CD4-positive, alpha-beta memory T cell (primary cell): ENCODE measurements around the gene SH2D2A. TPM values are rescaled to one million over a fixed set of nuclear protein-coding genes. Genes with fewer than 3 reads are reported as not detected.

ENCODE experiments used
- CTCF ChIA-PET: fragments of 350-600 bp; sonication (Branson Sonifier 250); formaldehyde crosslinking; loops from one replicate; lab custom pipeline; 2021; ENCODE audit warnings: inconsistent platforms; ENCODE audit not compliant: partially characterized antibody; lab: Charles Lee
- POLR2A ChIA-PET: fragments of 350-600 bp; sonication (Branson Sonifier 250); formaldehyde crosslinking; loops from one replicate; lab custom pipeline; 2021; ENCODE audit not compliant: partially characterized antibody; lab: Charles Lee
- DNase-seq, 5 donors: peaks; one replicate each; pipeline versions ENCODE4 v3.0.0 to v3.0.0-alpha.2; 2020 to 2022; ENCODE audit warnings: mixed read lengths in 1 of 5
- H3K27ac ChIP-seq: one replicate; pipeline ENCODE4 v1.7.0; 2013; ENCODE audit warnings: low read depth, low read length
- H3K27me3 ChIP-seq: 2 replicates; pipeline ENCODE4 v1.7.0; 2013; ENCODE audit warnings: mild to moderate bottlenecking, low read length, moderate library complexity; ENCODE audit not compliant: insufficient read depth
- H3K36me3 ChIP-seq: 2 replicates; pipeline ENCODE4 v1.7.0; 2013; ENCODE audit warnings: mild to moderate bottlenecking, low read length, moderate library complexity; ENCODE audit not compliant: insufficient read depth
- H3K4me1 ChIP-seq: 2 replicates; pipeline ENCODE4 v1.7.0; 2013; ENCODE audit warnings: mild to moderate bottlenecking, low read length, moderate library complexity; ENCODE audit not compliant: insufficient read depth
- H3K4me3 ChIP-seq, 2 donors: one replicate each; pipeline ENCODE4 v1.7.0; 2013; ENCODE audit warnings: low read length in 2 of 2, mild to moderate bottlenecking in 1 of 2
- H3K9me3 ChIP-seq, 2 donors: one replicate each; pipeline ENCODE4 v1.7.0; 2013; ENCODE audit warnings: low read length in 2 of 2, control low read depth in 1 of 2; ENCODE audit not compliant: control insufficient read depth in 1 of 2
- H3K27ac Mint-ChIP-seq, 7 donors: one replicate each; pipeline ENCODE4 v1.8.0; 2020 to 2021; ENCODE audit warnings: mixed read lengths in 7 of 7, mild to moderate bottlenecking in 6 of 7, inconsistent platforms in 3 of 7, moderate library complexity in 3 of 7
- H3K27me3 Mint-ChIP-seq, 2 donors: one replicate each; pipeline ENCODE4 v1.8.0; 2020 to 2021; ENCODE audit warnings: mixed read lengths in 2 of 2
- H3K36me3 Mint-ChIP-seq, 2 donors: one replicate each; pipeline ENCODE4 v1.8.0; 2020 to 2021; ENCODE audit warnings: mixed read lengths in 2 of 2, inconsistent platforms in 1 of 2, mild to moderate bottlenecking in 1 of 2
- H3K4me1 Mint-ChIP-seq, 4 donors: one replicate each; pipeline ENCODE4 v1.8.0; 2020 to 2021; ENCODE audit warnings: mixed read lengths in 4 of 4, mild to moderate bottlenecking in 1 of 4
- H3K4me3 Mint-ChIP-seq, 8 donors: one replicate each; pipeline ENCODE4 v1.8.0; 2020 to 2021; ENCODE audit warnings: mixed read lengths in 8 of 8, mild to moderate bottlenecking in 7 of 8, moderate library complexity in 6 of 8, inconsistent platforms in 3 of 8
- H3K9me3 Mint-ChIP-seq, 8 donors: one replicate each; pipeline ENCODE4 v1.8.0; 2020 to 2021; ENCODE audit warnings: mixed read lengths in 8 of 8, mild to moderate bottlenecking in 5 of 8, inconsistent platforms in 3 of 8, moderate library complexity in 1 of 8
- intact Hi-C: fragments of 100-400 bp; cut with micrococcal nuclease; formaldehyde crosslinking; loops from one replicate; pipeline ENCODE4 v1.15.1; 2023
- polyA plus RNA-seq, 2 donors: library from polyadenylated mRNA; unstranded; fragments of 300-500 nt; fragmentation: Illumina TruSeq; gene quantifications; one replicate each; pipeline ENCODE4 v1.2.3, GENCODE V29; 2021
- total RNA-seq, 2 experiments: library from RNA; stranded (reverse); gene quantifications; one replicate each; pipeline ENCODE4 v1.2.3, GENCODE V29; 2021

SH2D2A gene
- total and polyA plus RNA-seq, 4 experiments from 2014 or later = 29.1 to 63.6 (median 54.5) TPM

GRCh38 chr1:156858555-156858956, 41.9 kb upstream of the SH2D2A start:
- peak overlapping the region in 4 of 8 donors; percentile 49 to 76 (median 60) for H3K4me3 Mint-ChIP-seq
- H3K27me3 ChIP-seq = peaks cover 16% of the 10 kb centered on the region
- no peak overlapping the region for H3K27ac ChIP-seq
- peaks cover 0 to 1% (median 0%) of the 10 kb centered on the region in 8 donors for H3K9me3 Mint-ChIP-seq
- peaks cover 8 to 41% (median 26%) of the 10 kb centered on the region in 4 donors for H3K4me1 Mint-ChIP-seq
- no peak overlapping the region for H3K4me3 ChIP-seq
- DNase-seq = no peak
- no peaks in the 10 kb centered on the region for H3K9me3 ChIP-seq
- H3K27me3 Mint-ChIP-seq = peaks cover 18 to 28% of the 10 kb centered on the region in 2 donors
- intact Hi-C loops = no loop called here
- peaks cover 0 to 3% of the 10 kb centered on the region in 2 donors for H3K36me3 Mint-ChIP-seq
- CTCF ChIA-PET = interaction anchor here (0.9 to 10.1 kb wide), 12 partner anchors 9 to 168 kb away, joined by 3 to 344 read pairs (median 32); partner anchors contain the start of genes ISG20L2, METTL25B and SH2D2A
- POLR2A ChIA-PET = interaction anchor here (3.5 to 4.8 kb wide), 2 partner anchors 20 to 59 kb away, joined by 19 to 66 read pairs; no protein-coding TSS in a partner anchor
- peaks cover 21% of the 10 kb centered on the region for H3K4me1 ChIP-seq
- H3K27ac Mint-ChIP-seq = peak overlapping the region in 1 of 7 donors; percentile 62
- H3K36me3 ChIP-seq = no peaks in the 10 kb centered on the region

- H3K9me3 ChIP-seq = no peaks in the 10 kb centered on the region
- Mint-ChIP-seq H3K4me1 (peaks cover 6 to 33% (median 21%) of the 10 kb centered on the region in 4 donors), H3K9me3 (peaks cover 0 to 1% (median 0%) of the 10 kb centered on the region in 8 donors), H3K36me3 (no peaks in the 10 kb centered on the region), H3K4me3 (no peak overlapping the region), H3K27me3 (peaks cover 10 to 22% of the 10 kb centered on the region in 2 donors), H3K27ac (peak overlapping the region in 1 of 7 donors; percentile 2)
- H3K27me3 ChIP-seq = peaks cover 12% of the 10 kb centered on the region
- H3K4me1 ChIP-seq = peaks cover 21% of the 10 kb centered on the region
- H3K4me3 ChIP-seq = no peak overlapping the region
- H3K27ac ChIP-seq = no peak overlapping the region
- DNase-seq = no peak
- ChIA-PET POLR2A (interaction anchor here (0.6 to 4.8 kb wide), 2 partner anchors 58 to 237 kb away, joined by 4 to 66 read pairs; no protein-coding TSS in a partner anchor), CTCF (interaction anchor here (0.9 to 10.1 kb wide), 10 partner anchors 8 to 167 kb away, joined by 3 to 344 read pairs (median 8); partner anchors contain the start of genes ISG20L2 and METTL25B)
- H3K36me3 ChIP-seq = no peaks in the 10 kb centered on the region
- intact Hi-C loops = no loop called here
Observed at GRCh38 chr1:156857532-156857931, 40.9 kb upstream of the SH2D2A start.

GRCh38 chr1:156856282-156856785, 39.7 kb upstream of the SH2D2A start:
- H3K27me3 ChIP-seq = no peaks in the 10 kb centered on the region
- no peak overlapping the region for H3K4me3 ChIP-seq
- POLR2A ChIA-PET = interaction anchor here (1.1 kb wide), 1 partner anchor 108 kb away, joined by 3 read pairs; no protein-coding TSS in a partner anchor
- no peaks in the 10 kb centered on the region for H3K36me3 Mint-ChIP-seq
- H3K27ac Mint-ChIP-seq = peak overlapping the region in 1 of 7 donors; percentile 48
- no peak for DNase-seq
- peaks cover 0 to 1% (median 0%) of the 10 kb centered on the region in 8 donors for H3K9me3 Mint-ChIP-seq
- CTCF ChIA-PET = interaction anchor here (0.9 to 10.1 kb wide), 8 partner anchors 17 to 166 kb away, joined by 3 to 344 read pairs (median 27); partner anchors contain the start of genes ISG20L2 and METTL25B
- no peak overlapping the region for H3K27ac ChIP-seq
- no peaks in the 10 kb centered on the region for H3K36me3 ChIP-seq
- H3K27me3 Mint-ChIP-seq = peaks cover 2 to 14% of the 10 kb centered on the region in 2 donors
- peaks cover 6 to 25% (median 17%) of the 10 kb centered on the region in 4 donors for H3K4me1 Mint-ChIP-seq
- H3K4me1 ChIP-seq = peaks cover 21% of the 10 kb centered on the region
- no peak overlapping the region for H3K4me3 Mint-ChIP-seq
- no peaks in the 10 kb centered on the region for H3K9me3 ChIP-seq
- intact Hi-C loops = no loop called here

- H3K27ac Mint-ChIP-seq = peak overlapping the region in 2 of 7 donors; percentile 50 to 71
- H3K9me3 Mint-ChIP-seq = peaks cover 0 to 1% (median 0%) of the 10 kb centered on the region in 8 donors
- H3K27me3 Mint-ChIP-seq = peaks cover 0 to 10% of the 10 kb centered on the region in 2 donors
- intact Hi-C loops = no loop called here
- CTCF ChIA-PET = interaction anchor here (0.7 to 10.1 kb wide), 3 partner anchors 17 to 128 kb away, joined by 3 to 118 read pairs (median 24); partner anchors contain the start of genes ISG20L2 and METTL25B
- Histone ChIP-seq H3K27ac (no peak overlapping the region), H3K9me3 (no peaks in the 10 kb centered on the region), H3K36me3 (no peaks in the 10 kb centered on the region), H3K4me1 (peaks cover 5% of the 10 kb centered on the region), H3K4me3 (no peak overlapping the region), H3K27me3 (no peaks in the 10 kb centered on the region)
- POLR2A ChIA-PET = no interaction called here
- H3K4me3 Mint-ChIP-seq = no peak overlapping the region
- H3K4me1 Mint-ChIP-seq = peaks cover 2 to 16% (median 8%) of the 10 kb centered on the region in 4 donors
- no peaks in the 10 kb centered on the region for H3K36me3 Mint-ChIP-seq
- DNase-seq = no peak
Observed at GRCh38 chr1:156854634-156855033, 38.0 kb upstream of the SH2D2A start.

GRCh38 chr1:156853761-156854160, 37.1 kb upstream of the SH2D2A start:
- no peak for DNase-seq
- Mint-ChIP-seq H3K4me1 (peaks cover 4 to 17% (median 11%) of the 10 kb centered on the region in 4 donors), H3K9me3 (peaks cover 0 to 1% (median 0%) of the 10 kb centered on the region in 8 donors), H3K27ac (no peak overlapping the region), H3K27me3 (peaks cover 2 to 10% of the 10 kb centered on the region in 2 donors), H3K4me3 (no peak overlapping the region), H3K36me3 (no peaks in the 10 kb centered on the region)
- intact Hi-C loops = no loop called here
- ChIA-PET CTCF (interaction anchor here (0.9 to 4.8 kb wide), 4 partner anchors 9 to 174 kb away, joined by 3 to 24 read pairs (median 5); no protein-coding TSS in a partner anchor), POLR2A (no interaction called here)
- no peak overlapping the region for H3K27ac ChIP-seq
- no peak overlapping the region for H3K4me3 ChIP-seq
- H3K36me3 ChIP-seq = no peaks in the 10 kb centered on the region
- no peaks in the 10 kb centered on the region for H3K27me3 ChIP-seq
- peaks cover 4% of the 10 kb centered on the region for H3K4me1 ChIP-seq
- no peaks in the 10 kb centered on the region for H3K9me3 ChIP-seq

GRCh38 chr1:156852418-156852874, 35.8 kb upstream of the SH2D2A start:
- Mint-ChIP-seq H3K4me3 (no peak overlapping the region), H3K9me3 (peaks cover 0 to 1% (median 0%) of the 10 kb centered on the region in 8 donors), H3K36me3 (no peaks in the 10 kb centered on the region), H3K27me3 (peaks cover 2 to 4% of the 10 kb centered on the region in 2 donors), H3K4me1 (peaks cover 2 to 18% (median 14%) of the 10 kb centered on the region in 4 donors), H3K27ac (no peak overlapping the region)
- no peak for DNase-seq
- Histone ChIP-seq H3K36me3 (no peaks in the 10 kb centered on the region), H3K4me1 (peaks cover 13% of the 10 kb centered on the region), H3K9me3 (no peaks in the 10 kb centered on the region), H3K27ac (no peak overlapping the region), H3K27me3 (no peaks in the 10 kb centered on the region), H3K4me3 (no peak overlapping the region)
- ChIA-PET POLR2A (no interaction called here), CTCF (interaction anchor here (1.3 to 4.8 kb wide), 3 partner anchors 8 to 14 kb away, joined by 3 to 24 read pairs (median 5); partner anchors contain the start of gene NTRK1)
- intact Hi-C loops = no loop called here
